ENCODE results near the gene WDR4. TPM values are rescaled to one million over a fixed set of nuclear protein-coding genes. Genes with fewer than 3 reads are reported as not detected.
A peak's percentile ranks its signal among the peaks of the same experiment; 100 is the strongest.
"Not testable (repeated sequence)": the region's sequence is repeated elsewhere in the genome, so short reads cannot be mapped to it uniquely, and the experiment has no call there.

The WDR4 gene
- total and polyA plus RNA-seq, 8 donors, result 5.2 to 17.8 (median 8.8) TPM

- WGBS, 2 donors, result 85 to 88% methylated on average over 7 of the region's 7 CpGs
- Histone ChIP-seq H3K27me3 (no peaks in the 10 kb centered on the region), H3K4me3 (no peak overlapping the region), H3K4me1 (no peaks in the 10 kb centered on the region), H3K27ac (no peak overlapping the region), H3K9me3 (no peaks in the 10 kb centered on the region), H3K36me3 (peaks cover 0 to 17% (median 9%) of the 10 kb centered on the region in 3 donors)
- intact Hi-C loops (cut with DNase I), result no loop called here
- TF ChIP-seq CTCF (IDR thresholded peaks at IDR 0.05), result no peak
- FAIRE-seq (no peak), ATAC-seq (no peak), DNase-seq (no peak)
Observed at GRCh38 chr21:42913476-42913875, 34.1 kb upstream of the WDR4 start.

GRCh38 chr21:42911920-42912319 is 32.6 kb upstream of the WDR4 start:
- H3K4me1 ChIP-seq; H3K27me3 ChIP-seq; DNase-seq; H3K27ac ChIP-seq; FAIRE-seq; H3K4me3 ChIP-seq; H3K9me3 ChIP-seq; ATAC-seq; intact Hi-C loops (cut with DNase I): not testable (repeated sequence)
- whole genome bisulfite sequencing, 2 donors, result 96 to 97% methylated on average over 6 of the region's 6 CpGs
- H3K36me3 ChIP-seq, result peaks cover 0 to 19% (median 9%) of the 10 kb centered on the region in 3 donors

- WGBS, 2 donors, result 79 to 87% methylated on average over 9 of the region's 9 CpGs
- H3K9me3 ChIP-seq; H3K27me3 ChIP-seq; ATAC-seq; H3K4me3 ChIP-seq; DNase-seq; H3K27ac ChIP-seq; intact Hi-C loops (cut with DNase I); FAIRE-seq; H3K4me1 ChIP-seq: not testable (repeated sequence)
- H3K36me3 ChIP-seq, result peaks cover 0 to 44% (median 12%) of the 10 kb centered on the region in 3 donors
Observed at GRCh38 chr21:42908484-42908883, 29.1 kb upstream of the WDR4 start.

- intact Hi-C loops (cut with DNase I), result no loop called here
- WGBS, 2 donors, result 95 to 96% methylated on average over 16 of the region's 16 CpGs
- H3K4me1 ChIP-seq, result no peaks in the 10 kb centered on the region
- no peaks in the 10 kb centered on the region for H3K27me3 ChIP-seq
- DNase-seq (peak in 1 of 6 donors; percentile 8), ATAC-seq (no peak), FAIRE-seq (no peak)
- H3K36me3 ChIP-seq, result peaks cover 0 to 49% (median 12%) of the 10 kb centered on the region in 3 donors
- H3K27ac ChIP-seq, result no peak overlapping the region
- no peak overlapping the region for H3K4me3 ChIP-seq
- no peaks in the 10 kb centered on the region for H3K9me3 ChIP-seq
- no peak for TF ChIP-seq CTCF (IDR thresholded peaks at IDR 0.05)
Observed at GRCh38 chr21:42906233-42906632, 26.9 kb upstream of the WDR4 start.

- no peak for FAIRE-seq
- H3K4me1 ChIP-seq, result no peaks in the 10 kb centered on the region
- H3K27me3 ChIP-seq, result no peaks in the 10 kb centered on the region
- WGBS, 2 donors, result 94 to 95% methylated on average over 8 of the region's 8 CpGs
- no peaks in the 10 kb centered on the region for H3K9me3 ChIP-seq
- DNase-seq, result no peak
- peaks cover 0 to 47% (median 12%) of the 10 kb centered on the region in 3 donors for H3K36me3 ChIP-seq
- ATAC-seq, result no peak
- intact Hi-C loops (cut with DNase I), result no loop called here
- no peak overlapping the region for H3K27ac ChIP-seq
- no peak overlapping the region for H3K4me3 ChIP-seq
- TF ChIP-seq CTCF (IDR thresholded peaks at IDR 0.05), result no peak
Observed at GRCh38 chr21:42905195-42905594, 25.9 kb upstream of the WDR4 start.

- Histone ChIP-seq H3K4me3 (no peak overlapping the region), H3K9me3 (no peaks in the 10 kb centered on the region), H3K4me1 (no peaks in the 10 kb centered on the region), H3K36me3 (peaks cover 0 to 33% (median 10%) of the 10 kb centered on the region in 3 donors), H3K27ac (no peak overlapping the region), H3K27me3 (no peaks in the 10 kb centered on the region)
- intact Hi-C loops (cut with DNase I), result no loop called here
- FAIRE-seq, result no peak
- 92 to 95% methylated on average over 11 of the region's 11 CpGs for WGBS, 2 donors
- no peak for DNase-seq
- TF ChIP-seq CTCF (IDR thresholded peaks at IDR 0.05), result no peak
- ATAC-seq, result no peak
Observed at GRCh38 chr21:42903817-42904216, 24.5 kb upstream of the WDR4 start.

Data from pancreas (tissue), 10 donors.